GM19193 (cell line): Measurements from ENCODE around the gene KCNMB2.

Experiments
- POLR2A ChIP-seq: IDR thresholded peaks from 4 replicates; pipeline ENCODE4 v1.6.1; 2011; ENCODE audit not compliant: insufficient read depth, insufficient read length; ENCODE audit errors: extremely low read depth

The KCNMB2 gene

DNA sequence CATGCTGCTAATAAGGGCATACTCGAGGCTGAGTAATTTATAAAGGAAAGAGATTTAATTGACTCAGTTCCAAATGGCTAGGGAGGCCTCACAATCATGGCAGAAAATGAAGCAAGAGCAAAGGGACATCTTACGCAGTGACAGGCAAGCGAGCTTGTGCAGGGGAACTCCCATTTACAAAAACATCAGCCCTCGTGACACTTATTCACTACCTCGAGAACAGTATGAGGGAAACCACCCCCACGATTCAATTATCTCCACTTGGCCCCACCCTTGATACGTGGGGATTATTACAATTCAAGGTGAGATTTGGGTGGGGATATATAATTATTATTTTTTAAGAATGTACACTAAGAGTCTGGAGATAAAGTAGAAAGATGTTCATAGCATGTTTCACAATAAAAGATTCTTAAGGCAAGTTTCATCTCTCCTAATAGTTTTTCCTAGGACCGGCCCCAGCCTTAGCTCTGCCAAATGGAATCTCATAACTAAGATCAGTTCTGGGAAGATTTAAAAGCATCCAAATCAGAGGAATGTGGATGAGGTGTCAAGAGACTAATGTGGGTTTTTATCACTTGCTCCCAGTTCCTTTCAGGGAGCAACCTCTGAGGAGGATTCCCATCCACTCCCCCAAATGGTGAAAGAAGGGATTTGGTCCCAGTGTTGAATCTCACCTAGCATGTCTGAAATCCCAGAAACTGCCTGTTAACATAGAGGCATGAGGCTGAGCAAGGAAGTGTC, 314.4 kb downstream of the KCNMB2 start:
- no peak for TF ChIP-seq POLR2A

GRCh38 chr3:178851564-178851963, 315.3 kb downstream of the KCNMB2 start:
- TF ChIP-seq POLR2A: no peak

DNA sequence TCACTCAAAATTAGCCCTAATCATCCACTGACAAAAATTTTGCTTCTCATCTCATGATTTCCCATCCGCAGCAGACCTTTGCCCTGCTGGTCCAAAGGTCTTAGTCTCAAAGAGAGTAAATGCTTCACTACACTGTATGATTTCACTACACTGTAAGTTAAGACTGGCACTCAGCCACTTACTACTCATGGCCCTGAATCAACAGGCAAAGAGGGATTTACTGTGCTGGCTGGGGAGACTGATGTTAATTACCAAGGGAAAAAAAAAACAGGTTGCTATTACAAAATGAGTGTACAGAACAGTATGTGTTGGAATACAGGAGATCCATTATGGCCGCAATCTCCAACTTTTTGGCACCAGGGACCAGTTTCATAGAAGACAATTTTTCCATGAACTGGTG, 320.6 kb downstream of the KCNMB2 start:
- no peak for TF ChIP-seq POLR2A

DNA sequence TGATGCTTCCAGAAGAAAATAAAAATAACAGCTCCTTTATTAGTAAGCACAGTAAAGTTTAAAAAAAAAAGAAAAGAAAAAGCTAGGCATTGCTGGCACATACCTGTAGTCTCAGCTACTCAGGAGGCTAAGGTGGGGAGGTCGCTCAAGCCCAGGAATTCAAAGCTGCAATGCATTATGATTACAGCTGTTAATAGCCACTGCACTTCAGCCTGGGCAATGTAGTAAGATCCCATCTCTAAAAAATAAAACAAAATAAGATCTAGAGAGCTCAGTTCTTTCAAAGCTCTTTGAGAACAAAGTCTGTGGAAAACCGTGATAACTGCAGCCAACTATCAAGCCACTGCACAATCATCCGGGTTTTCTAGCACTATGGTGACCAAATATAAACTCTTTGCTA, 323.1 kb downstream of the KCNMB2 start:
- TF ChIP-seq POLR2A: no peak

- no peak for TF ChIP-seq POLR2A
These were observed 332.4 kb downstream of the KCNMB2 start for GRCh38 chr3:178868681-178869080.

DNA sequence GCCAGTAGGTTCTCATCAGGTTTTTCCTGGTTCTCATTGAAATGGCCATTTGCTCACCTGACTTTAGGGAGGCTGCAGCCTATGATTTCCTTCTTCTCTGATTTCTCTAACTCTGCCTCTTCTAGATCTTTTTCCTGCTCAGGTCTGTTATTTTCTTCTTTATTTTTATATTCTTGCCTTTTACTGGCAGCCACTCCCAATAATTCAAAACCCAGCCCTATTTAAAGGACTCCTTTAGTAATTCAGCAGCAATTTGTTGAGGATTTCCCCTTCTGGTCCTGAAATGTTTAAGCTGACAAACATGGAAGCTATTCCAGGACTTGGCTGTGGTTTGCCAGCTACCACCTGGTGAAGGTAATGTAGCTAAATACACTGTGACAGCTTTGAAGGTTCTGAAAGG, 333.8 kb downstream of the KCNMB2 start:
- TF ChIP-seq POLR2A: no peak

- no peak for TF ChIP-seq POLR2A
These were observed 338.9 kb downstream of the KCNMB2 start for GRCh38 chr3:178875157-178875556.

DNA sequence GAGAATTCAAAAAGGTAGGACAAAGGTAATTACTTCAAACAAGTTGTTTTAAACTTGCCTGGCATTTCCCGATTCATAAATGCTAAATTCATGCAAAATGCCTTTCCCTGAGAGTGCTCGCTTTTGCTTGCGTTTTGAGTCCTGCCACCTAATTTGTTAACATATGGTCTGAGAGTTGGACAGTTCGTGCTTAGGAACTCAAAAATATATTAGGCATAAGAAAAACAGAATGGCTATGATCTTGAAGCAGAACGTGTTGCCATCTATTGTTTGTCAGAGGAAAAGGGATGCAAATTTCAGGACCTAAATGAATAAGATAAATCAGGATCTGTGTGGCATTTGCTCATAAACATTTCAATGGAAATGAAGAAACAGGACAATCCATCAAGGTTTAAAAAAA, 339.6 kb downstream of the KCNMB2 start:
- no peak for TF ChIP-seq POLR2A

DNA sequence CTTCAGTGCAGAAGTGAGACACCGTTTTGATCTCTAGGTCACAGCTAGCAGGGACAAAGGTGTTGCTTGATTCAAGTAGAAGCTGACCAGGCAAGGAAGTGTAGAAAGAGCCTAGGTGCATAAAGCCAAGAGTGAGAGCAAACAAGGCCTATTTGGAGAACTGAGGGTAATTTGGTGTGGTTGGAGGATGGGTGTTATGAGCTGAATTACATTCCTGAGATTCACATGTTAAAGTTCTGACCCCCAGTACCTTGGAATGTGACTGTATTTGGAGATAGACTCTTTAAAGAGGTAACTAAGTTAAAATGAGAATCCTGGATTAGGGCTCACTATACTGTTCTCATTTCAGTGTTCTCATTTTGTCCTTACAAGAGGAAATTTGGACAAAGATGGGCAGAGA, 344.0 kb downstream of the KCNMB2 start:
- TF ChIP-seq POLR2A: no peak
